OCI-LY7 (cell line): Measurements from ENCODE around the gene ATG12.

Source experiments
- EZH2phosphoT487 ChIP-seq: fragments of 200-600 bp; sonication (generic); IDR thresholded peaks from 2 replicates; pipeline ENCODE4 v1.6.1; 2018; ENCODE audit warnings: low read depth, borderline replicate concordance, mild to moderate bottlenecking, mixed run types, antibody characterized with exemption, low read length, moderate library complexity, mixed read lengths
- TF ChIP-seq, protein P1 (sequence below): fragments of 200-600 bp; sonication (generic); conservative IDR thresholded peaks from 2 replicates; pipeline ENCODE4 v1.5.1; 2014; ENCODE audit warnings: mild to moderate bottlenecking, antibody characterized with exemption, low read length, moderate library complexity, mixed read lengths

DNA sequence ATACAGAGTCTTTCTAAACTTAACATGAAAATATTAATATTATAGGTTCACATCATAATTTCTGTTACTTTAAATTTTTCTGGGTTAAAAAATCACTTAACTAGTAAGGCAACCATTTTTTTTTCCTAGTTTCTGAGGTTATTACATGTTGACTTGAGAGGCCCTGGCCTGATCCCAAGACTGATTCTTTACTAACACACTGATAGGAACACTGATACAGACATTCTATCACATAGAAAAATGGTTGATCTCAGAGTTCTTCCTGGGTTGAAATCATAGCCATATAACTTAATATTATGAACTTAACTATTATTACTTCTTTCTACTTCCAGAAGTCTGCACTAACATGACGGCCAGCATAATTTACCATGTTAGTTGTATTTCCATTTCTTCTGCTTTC lies 43.3 kb upstream of the ATG12 start:
- TF ChIP-seq, protein P1, sequence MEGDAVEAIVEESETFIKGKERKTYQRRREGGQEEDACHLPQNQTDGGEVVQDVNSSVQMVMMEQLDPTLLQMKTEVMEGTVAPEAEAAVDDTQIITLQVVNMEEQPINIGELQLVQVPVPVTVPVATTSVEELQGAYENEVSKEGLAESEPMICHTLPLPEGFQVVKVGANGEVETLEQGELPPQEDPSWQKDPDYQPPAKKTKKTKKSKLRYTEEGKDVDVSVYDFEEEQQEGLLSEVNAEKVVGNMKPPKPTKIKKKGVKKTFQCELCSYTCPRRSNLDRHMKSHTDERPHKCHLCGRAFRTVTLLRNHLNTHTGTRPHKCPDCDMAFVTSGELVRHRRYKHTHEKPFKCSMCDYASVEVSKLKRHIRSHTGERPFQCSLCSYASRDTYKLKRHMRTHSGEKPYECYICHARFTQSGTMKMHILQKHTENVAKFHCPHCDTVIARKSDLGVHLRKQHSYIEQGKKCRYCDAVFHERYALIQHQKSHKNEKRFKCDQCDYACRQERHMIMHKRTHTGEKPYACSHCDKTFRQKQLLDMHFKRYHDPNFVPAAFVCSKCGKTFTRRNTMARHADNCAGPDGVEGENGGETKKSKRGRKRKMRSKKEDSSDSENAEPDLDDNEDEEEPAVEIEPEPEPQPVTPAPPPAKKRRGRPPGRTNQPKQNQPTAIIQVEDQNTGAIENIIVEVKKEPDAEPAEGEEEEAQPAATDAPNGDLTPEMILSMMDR = no peak
- no peak for TF ChIP-seq EZH2phosphoT487
